Measurements from ENCODE around the gene ITGA4.
"Not testable (repeated sequence)": the region's sequence is repeated elsewhere in the genome, so short reads cannot be mapped to it uniquely, and the experiment has no call there.

ITGA4 gene

DNA sequence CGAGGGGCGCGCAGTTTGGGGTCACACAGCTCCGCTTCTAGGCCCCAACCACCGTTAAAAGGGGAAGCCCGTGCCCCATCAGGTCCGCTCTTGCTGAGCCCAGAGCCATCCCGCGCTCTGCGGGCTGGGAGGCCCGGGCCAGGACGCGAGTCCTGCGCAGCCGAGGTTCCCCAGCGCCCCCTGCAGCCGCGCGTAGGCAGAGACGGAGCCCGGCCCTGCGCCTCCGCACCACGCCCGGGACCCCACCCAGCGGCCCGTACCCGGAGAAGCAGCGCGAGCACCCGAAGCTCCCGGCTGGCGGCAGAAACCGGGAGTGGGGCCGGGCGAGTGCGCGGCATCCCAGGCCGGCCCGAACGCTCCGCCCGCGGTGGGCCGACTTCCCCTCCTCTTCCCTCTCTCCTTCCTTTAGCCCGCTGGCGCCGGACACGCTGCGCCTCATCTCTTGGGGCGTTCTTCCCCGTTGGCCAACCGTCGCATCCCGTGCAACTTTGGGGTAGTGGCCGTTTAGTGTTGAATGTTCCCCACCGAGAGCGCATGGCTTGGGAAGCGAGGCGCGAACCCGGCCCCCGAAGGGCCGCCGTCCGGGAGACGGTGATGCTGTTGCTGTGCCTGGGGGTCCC is at the start of gene ITGA4:
ITGA4 (plus strand) TSS at position 266 of the 620 bp plus-strand sequence; CDS start at position 535, 269 bp downstream.
- DNase-seq = peak; percentile 88

DNA sequence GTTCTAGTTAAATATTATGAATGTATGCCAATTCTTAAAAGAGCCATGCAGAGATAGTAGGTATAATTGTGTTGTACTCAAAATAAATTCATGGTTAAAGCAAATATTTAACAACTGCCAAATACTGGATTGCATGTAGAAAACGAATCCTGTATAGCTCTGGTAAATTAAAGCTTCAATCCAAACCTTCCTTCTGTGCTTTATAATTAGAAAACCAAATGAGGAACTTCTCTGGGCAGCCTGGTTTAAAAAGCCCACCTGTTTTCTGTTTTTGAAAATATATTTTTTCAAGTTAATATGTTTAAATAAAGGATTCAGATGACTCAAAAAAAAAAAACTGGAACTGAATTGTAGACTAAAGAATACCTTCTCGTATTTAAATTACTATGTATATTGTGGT is 48.3 kb upstream of the ITGA4 start:
- no peak for DNase-seq

DNA sequence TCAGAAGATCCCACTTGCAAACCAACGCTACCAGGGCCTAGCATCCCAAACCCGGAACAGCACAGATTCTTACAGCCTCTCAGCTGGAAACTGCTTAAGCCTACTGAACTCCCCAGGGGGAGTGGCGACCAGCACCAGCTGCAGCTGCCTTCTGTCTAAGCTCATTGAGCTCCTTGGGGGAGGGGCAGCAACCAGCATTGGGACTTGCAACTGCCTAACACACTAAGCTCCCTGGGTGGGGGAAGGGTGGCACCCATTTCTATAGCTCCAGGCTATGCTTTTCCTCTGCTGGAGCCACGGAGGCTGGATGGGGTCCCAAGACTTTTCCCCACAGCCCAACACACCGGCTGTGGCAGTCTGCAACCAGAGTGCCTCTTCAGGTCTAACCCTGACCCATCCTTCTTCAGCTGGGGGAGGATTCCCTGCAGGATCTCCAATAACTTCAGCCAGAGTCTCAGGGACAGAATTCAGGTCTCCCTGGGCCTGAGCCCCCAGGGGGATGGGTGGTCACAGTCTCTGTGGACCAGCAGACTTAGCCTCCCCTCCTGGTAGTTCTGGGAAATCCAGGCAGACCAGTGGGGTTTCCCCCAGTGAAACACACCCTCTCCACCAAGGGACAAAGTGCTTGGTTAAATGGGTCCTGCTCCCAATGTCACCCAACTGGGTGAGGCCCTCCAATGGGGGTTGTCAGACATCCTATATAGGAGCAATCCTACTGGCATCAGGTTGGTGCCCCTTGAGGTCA is 45.9 kb upstream of the ITGA4 start:
- peak; percentile 84 for DNase-seq

DNA sequence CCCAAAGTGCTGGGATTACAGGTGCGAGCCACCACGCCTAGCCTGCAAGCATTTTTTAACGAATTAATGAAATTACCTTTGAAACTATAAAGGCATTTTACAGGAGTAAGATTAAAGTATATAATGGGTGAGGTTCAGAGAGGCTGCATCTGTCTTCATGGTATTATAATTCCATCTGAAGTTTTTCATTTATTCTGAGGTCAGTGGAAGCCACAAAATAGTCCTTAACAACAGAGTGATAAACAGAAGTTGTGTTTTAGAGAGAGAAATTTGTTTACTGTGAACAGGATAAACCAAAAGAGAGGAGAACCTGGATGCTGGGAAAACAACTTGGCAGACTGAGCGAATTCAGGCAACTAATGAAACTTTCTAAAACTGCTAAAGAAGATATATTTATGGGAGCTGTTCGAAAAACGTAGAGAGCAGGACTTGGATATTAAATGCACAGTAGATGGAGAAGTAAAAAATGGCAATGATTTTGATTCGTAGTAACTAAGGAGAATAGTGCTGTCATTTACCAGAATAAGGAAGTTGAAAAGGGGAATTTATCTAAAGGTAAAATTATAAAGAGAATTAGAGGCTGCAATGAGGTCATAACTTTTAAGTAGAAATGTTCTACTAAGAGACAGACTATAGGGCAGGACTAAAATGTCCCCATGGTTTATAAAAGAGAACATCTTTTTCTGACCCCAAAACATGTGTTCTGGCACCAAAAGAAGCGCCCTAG is 37.9 kb upstream of the ITGA4 start:
- no peak for DNase-seq

DNA sequence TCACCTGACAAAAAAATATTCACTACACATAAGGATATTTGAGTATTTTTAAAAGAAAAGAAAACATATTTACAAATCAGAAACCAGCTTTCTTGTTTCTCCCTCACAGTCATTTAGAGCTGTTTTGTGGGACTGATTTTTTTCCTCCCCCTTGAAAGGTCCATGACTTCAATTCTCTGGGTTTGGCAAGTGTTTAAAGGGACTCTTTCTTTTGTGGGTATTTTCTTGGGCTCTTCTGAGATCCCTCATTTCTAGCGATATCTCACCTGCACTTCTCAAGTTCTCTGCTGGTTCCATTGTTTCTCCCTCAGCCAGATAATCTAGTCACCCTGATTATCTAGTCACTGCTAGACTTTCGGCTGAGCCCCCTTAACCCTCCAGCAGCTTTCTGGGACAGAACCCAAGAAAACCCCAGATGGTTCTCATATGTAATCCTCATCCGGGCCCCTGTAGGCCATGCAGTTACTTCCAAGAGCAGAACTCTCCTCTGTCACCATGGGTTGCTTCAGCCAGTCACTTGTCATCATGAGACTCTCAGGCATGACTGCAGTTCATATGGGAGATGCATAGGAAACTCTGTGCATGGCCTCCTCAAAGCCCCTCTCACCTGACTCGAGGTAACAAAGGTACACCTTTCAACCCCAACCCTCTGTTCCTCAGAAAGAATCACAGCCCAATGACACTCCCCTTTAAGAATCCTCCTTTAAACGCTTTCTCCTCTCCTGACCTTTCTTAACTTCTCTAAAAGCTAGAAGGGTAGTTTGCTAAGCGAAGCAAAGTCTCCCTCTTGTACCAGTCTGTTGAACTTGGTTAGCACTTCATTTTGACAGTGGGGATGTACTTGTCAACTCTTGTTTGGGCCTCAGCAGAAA is 36.7 kb upstream of the ITGA4 start:
- DNase-seq = no peak

DNA sequence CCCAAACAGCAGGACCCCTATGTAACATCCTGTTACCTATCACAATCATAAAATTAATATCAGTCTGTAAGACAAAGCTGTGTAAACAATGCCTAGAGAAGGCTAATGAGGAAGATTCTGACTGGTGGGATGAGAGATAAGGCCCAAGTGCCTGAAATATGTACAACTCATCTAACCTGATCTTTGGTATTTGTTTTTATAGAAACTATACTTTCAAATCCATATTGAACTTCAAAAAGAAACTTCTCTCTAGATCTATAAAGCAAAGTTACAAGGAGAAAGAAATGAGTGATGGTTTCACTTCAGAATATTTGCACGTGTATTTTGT is 36.1 kb upstream of the ITGA4 start:
- DNase-seq = no peak

DNA sequence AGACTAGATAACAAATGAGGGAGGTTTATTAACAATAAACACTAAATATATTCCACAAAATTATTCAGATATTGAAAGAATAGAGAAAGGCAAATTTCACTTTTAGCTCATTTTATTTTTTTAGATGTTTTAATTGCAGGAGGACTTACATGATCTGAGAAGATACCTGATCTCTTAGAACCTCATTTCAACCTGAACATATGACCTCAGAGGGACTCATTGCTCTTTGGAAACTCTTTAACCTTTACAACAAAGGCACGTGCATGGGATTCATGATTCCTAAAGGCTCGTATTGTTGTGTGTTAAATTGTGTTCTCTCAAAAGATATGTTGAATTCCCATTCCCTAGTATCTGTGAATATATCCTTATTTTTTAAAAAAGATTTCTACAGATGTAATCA is 35.7 kb upstream of the ITGA4 start:
- no peak for DNase-seq

DNA sequence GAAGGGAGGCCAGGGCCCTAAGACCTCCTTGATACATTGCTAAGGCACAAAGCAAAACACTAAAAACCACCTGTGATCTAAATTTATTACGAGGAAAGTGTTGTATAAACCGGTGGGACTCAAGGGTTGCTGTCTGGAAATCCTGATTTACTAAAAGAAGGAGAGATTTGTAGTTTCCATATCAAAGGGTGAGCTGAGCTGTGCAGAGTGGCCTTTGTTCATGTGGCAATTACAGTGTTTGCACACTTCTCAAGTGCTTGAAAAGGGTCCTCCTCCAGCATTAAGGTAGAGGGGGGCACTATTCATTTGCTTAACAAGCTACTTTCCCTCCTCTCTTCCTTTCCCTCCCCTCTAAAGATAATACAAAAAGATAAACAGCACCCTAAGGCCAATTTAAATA is 30.5 kb upstream of the ITGA4 start:
- no peak for DNase-seq

DNA sequence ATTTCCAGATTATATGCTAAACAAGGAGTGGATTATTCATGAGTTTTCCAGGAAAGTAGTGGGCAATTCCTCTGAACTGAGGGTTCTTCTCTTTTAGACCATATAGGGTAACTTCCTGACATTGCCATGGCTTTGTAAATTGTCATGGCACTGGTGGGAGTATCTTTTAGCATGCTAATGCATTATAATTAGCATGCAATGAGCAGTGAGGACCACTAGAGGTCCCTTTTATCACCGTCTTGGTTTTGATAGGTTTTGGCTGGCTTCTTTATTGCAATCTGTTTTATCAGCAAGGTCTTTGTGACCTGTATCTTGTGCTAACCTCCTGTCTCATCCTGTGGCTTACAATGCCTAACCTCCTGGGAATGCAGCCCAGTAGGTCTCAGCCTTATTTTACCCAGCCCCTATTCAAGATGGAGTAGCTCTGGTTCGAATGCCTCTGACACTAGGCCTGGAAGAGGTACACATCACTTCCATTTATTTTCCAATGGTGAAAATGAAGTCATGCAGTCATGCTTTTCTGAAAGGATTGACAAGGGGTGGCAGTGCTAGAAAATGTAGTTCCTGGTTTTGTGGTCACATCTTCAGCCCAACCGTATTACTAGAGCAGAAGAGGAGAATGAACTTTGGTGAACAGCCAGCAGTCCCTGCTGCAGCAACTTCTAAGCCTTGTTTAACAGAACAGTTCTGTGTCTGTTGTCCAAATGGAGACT is 26.6 kb upstream of the ITGA4 start:
- no peak for DNase-seq

DNA sequence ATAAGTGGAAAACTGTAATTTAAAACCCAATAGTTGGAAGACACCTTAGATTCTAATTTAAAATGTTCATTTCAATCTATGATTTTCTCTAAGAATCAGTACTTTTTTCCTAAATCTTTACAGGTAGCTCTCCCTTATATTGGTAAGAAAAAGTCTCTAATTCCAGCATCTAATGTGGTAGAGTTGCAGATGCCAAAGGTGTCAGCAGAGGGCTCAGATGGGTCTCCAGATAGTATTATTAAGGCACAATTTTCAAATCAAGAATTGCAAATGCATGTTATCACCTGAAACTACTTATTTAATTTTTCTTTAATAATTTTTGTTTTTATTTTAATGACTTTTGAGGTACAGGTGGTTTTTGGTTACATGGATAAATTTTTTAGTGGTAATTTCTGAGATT is 25.5 kb upstream of the ITGA4 start:
- no peak for DNase-seq

DNA sequence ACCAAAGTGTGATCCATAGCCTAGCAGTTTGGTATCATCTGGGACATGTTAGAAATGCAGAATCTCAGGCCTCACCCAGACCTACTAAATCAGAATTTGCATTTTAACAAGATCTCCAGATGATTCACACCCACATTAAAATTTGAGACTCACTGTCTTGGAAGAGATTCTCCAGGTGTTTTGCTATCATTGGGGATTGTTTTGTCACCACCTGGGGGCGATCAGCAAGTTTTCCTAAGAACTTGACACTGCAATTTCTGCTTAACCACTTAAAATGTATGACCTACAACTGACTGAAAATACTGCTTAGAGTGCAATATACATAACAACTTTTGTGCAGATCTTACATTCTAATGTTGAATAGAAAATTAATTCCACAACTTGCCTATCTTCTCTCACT is 18.9 kb upstream of the ITGA4 start:
- no peak for DNase-seq

DNA sequence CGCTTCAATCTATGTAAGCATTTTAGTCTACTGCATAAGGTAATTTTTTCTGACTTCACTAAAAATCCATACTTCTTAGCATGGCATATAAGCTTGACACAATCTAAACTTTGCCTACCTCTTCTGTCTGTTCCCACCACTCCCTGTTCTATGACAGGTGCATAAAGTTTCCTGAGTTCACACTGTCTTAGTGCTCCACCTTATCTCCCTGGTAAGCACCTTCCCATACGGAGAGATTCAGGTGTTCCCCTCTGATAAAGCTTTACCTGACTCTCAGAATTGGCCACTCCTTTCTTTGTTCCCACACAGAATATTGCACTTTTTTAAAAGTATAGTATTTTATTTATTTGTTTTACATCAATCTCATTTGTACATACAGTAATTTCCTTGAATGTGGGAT is 16.8 kb upstream of the ITGA4 start:
- no peak for DNase-seq

DNA sequence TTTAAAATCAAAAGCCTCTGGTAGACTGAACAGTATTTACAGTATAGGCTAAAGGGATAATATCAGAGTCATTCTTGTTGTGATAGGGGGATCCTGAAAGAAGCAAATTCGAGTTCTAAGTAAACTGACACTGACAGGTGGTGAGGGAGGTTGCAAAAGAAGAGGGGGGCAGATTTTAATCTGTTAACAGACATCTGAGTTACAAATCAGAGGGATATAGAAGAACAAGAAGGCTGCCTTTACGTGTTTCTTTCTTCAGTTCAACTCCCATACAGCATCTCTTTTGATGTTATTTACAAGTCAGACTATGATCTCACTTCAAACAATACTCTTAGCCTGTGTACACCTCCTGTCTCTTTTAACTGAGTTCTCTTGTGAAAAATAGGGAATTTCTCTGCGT is 16.3 kb upstream of the ITGA4 start:
- no peak for DNase-seq

DNA sequence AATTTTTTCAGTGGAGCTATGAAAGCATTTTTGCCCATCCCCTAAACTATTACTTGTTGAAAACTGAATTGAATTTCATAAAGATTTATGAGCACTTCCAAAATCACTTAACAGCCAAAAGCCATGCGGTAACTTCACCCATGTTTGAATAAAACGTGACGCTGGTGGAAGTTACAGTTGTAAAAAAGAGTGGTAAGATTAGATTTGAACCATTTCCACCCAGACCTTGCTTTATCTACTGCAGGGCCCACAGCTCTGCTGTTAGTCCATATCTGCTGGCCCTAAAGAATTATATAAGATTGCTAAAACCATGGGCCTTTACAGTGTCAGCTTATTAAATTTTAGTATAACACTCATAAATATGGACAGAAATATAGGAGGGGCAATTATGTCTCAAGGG is 15.5 kb upstream of the ITGA4 start:
- DNase-seq = no peak

DNA sequence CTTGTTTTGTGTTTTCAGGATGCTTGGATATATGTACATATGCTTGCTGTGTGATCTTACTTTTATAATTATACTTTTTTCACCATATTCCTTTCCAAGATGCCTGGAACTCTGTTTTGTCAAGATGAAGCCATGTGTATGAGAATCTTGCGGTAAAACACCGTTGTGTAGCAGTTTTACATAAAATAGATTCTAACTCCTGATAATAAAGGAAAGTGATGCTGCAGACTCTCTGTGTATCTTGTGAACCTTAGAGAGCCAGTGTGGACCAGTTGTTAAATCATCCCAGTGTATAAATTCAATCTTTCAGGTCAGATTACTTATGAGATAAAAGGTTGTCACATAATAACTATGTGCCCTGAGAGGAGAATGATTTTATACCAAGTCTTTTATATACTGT is 12.5 kb upstream of the ITGA4 start:
- DNase-seq = no peak

DNA sequence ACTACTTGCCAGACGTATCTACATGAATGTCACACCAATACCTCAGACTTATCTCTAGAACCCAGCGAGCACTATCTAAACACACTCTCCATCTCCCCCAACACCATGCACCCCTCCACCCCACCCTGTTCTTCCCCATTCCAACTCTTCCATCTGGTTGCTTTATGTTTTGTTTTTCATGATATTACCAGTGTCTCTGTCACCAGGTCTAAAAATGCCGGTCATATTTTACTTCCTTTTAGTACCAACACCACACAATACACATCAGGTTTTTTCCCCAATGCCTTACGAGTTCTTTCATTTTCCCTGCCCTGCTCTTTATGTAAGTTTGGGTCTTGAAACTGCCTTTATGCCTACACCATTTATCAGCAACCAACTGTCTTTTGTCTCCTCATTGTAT is 10.2 kb upstream of the ITGA4 start:
- DNase-seq = no peak

DNA sequence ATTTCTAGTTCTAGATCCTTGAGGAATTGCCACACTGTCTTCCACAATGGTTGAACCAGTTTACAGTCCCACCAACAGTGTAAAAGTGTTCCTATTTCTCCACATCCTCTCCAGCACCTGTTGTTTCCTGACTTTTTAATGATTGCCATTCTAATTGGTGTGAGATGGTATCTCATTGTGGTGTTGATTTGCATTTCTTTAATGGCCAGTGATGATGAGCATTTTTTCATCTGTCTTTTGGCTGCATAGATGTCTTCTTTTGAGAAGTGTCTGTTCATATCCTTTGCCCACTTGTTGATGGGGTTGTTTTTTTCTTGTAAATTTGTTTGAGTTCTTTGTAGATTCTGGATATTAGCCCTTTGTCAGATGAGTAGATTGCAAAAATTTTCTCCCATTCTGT is 7.9 kb upstream of the ITGA4 start:
- DNase-seq = not testable (repeated sequence)

DNA sequence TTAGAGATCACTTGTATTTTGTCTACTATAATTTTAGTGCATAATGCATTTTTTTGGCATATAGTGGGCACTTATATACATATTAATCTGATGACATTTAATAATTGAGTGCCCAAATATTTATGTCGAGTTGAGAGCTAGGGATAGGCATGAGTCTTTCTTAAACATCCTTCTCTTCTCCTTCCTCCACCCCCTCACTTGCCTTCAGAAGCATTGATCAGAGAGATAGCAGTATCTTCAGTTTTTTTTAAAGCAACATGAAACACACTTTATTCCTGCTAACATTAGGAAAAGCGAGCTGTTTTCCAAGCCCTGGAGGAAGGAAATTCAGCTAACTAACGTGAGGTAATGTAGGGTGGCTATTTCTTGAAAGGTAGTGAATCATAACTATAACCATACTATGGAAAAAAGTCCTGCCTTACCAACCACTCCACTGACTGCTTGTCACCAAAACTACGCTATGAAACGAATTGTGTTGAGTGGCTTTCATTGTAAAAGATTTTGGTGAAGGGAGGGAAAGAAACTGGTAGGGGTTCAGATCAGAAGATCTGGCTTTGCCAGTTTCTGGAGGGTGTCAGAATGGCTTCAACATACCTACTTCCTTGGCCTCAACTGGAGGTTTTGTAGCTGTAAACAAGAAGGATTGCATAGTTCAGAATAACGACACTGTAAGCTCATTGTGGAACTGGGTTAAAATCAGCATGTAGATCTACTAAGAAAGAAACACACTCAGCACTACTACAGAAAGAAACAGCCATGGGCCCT is 2.3 kb upstream of the ITGA4 start:
- DNase-seq = no peak

DNA sequence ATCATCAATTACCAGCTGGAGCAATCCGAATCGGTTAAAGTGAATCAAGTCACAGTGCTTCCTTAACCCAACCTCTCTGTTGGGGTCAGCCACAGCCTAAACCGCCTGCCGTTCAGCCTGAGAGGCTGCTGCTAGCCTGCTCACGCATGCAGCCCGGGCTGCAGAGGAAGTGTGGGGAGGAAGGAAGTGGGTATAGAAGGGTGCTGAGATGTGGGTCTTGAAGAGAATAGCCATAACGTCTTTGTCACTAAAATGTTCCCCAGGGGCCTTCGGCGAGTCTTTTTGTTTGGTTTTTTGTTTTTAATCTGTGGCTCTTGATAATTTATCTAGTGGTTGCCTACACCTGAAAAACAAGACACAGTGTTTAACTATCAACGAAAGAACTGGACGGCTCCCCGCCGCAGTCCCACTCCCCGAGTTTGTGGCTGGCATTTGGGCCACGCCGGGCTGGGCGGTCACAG is 496 bp upstream of the ITGA4 start:
- no peak for DNase-seq

DNA sequence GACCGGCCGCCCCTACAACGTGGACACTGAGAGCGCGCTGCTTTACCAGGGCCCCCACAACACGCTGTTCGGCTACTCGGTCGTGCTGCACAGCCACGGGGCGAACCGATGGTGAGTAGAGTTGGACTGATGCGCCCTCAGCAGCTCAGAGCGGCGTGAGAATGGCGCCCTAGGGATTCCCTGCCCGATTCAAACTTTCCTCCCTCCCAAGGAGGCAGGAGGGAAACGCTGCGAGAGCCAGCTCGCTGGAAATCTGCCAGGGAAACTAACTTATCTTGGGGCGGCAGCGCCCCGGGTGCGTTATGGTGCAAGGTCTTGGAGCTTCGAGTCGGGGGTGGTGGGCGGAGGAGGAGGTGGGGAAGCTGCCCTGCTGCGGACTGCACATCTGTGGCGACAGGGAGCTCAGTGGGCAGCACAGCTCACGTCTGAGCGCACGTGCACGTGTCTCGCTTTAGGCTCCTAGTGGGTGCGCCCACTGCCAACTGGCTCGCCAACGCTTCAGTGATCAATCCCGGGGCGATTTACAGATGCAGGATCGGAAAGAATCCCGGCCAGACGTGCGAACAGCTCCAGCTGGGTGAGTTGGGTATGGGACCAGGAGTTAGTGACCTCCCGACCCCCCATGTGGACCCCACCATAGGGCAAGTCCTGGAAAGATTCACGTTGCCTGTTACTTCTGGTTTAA is 697 bp downstream of the ITGA4 start:
- DNase-seq = peak; percentile 71

DNA sequence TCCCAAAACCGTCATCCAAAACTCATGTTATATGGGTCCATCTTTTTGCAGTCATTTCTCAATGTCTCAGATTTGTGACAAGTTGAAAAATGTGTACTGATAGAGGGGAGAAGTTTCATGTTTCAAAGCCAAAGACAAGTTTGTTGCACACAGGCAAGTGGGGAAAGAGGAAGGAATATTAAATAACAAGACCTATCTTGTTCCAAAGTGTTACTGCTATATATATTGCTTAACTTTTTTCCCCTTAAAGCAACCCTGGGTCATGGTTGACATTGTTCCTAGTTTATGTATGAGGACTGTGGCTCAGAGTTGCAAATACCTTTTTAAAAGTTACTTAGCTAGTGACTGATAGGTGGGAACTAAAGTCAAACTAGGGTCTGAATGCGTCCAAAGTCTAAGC is 1.7 kb downstream of the ITGA4 start:
- no peak for DNase-seq

All from eye (tissue), 1 donor.